H9 (cell line): ENCODE data around the gene CLEC16A. TPM values are rescaled to one million over a fixed set of nuclear protein-coding genes. Genes with fewer than 3 reads are reported as not detected.

Experiments used
- DNase-seq: peaks from one replicate; pipeline ENCODE4 v3.0.0-alpha.2; 2017
- H2AFZ ChIP-seq: one replicate; pipeline ENCODE4 v1.6.1; 2013; ENCODE audit warnings: mild to moderate bottlenecking, low read length, control low read depth, moderate library complexity
- H2AK5ac ChIP-seq: 2 replicates; pipeline ENCODE4 v1.6.1; 2013; ENCODE audit warnings: low read length, control low read depth, mixed read lengths; ENCODE audit not compliant: insufficient read length
- H2BK120ac ChIP-seq: one replicate; pipeline ENCODE4 v1.6.1; 2013; ENCODE audit warnings: low read depth, mild to moderate bottlenecking, low read length, control low read depth, inconsistent platforms; ENCODE audit not compliant: poor library complexity, severe bottlenecking
- H2BK12ac ChIP-seq: 2 replicates; pipeline ENCODE4 v1.6.1; 2013; ENCODE audit warnings: low read length, control low read depth, mixed read lengths, low read depth; ENCODE audit not compliant: insufficient read length
- H2BK15ac ChIP-seq: 2 replicates; pipeline ENCODE4 v1.6.1; 2013; ENCODE audit warnings: low read depth, low read length, control low read depth
- H2BK20ac ChIP-seq: one replicate; pipeline ENCODE4 v1.6.1; 2013; ENCODE audit warnings: low read depth, mild to moderate bottlenecking, low read length, control low read depth, inconsistent platforms; ENCODE audit not compliant: poor library complexity, severe bottlenecking
- H2BK5ac ChIP-seq: 2 replicates; pipeline ENCODE4 v1.6.1; 2013; ENCODE audit warnings: low read length, control low read depth, mixed read lengths; ENCODE audit not compliant: insufficient read length
- H3K14ac ChIP-seq: 2 replicates; pipeline ENCODE4 v1.6.1; 2013; ENCODE audit warnings: low read length, control low read depth; ENCODE audit not compliant: insufficient read depth
- H3K18ac ChIP-seq: 2 replicates; pipeline ENCODE4 v1.6.1; 2013; ENCODE audit warnings: low read depth, mild to moderate bottlenecking, mixed read lengths, low read length, control low read depth; ENCODE audit not compliant: insufficient read length
- H3K23ac ChIP-seq: 2 replicates; pipeline ENCODE4 v1.6.1; 2013; ENCODE audit warnings: low read length, control low read depth, mixed read lengths, low read depth; ENCODE audit not compliant: insufficient read length
- H3K23me2 ChIP-seq: 2 replicates; pipeline ENCODE4 v1.6.1; 2013; ENCODE audit warnings: low read depth, mild to moderate bottlenecking, mixed read lengths, low read length, control low read depth; ENCODE audit not compliant: insufficient read length, poor library complexity, severe bottlenecking
- H3K27ac ChIP-seq: 2 replicates; pipeline ENCODE4 v1.5.1; 2013; ENCODE audit warnings: low read length, control low read depth, mixed read lengths, low read depth; ENCODE audit not compliant: insufficient read length
- H3K27me3 ChIP-seq: 2 replicates; pipeline ENCODE4 v1.6.1; 2013; ENCODE audit warnings: low read length, control low read depth, inconsistent platforms; ENCODE audit not compliant: insufficient read depth
- H3K4ac ChIP-seq: 2 replicates; pipeline ENCODE4 v1.6.1; 2013; ENCODE audit warnings: low read depth, mild to moderate bottlenecking, control low read depth, inconsistent platforms, low read length, moderate library complexity
- H3K4me1 ChIP-seq: 2 replicates; pipeline ENCODE4 v1.6.1; 2013; ENCODE audit warnings: low read length, control low read depth, inconsistent platforms; ENCODE audit not compliant: insufficient read depth
- H3K4me2 ChIP-seq: 2 replicates; pipeline ENCODE4 v1.6.1; 2013; ENCODE audit warnings: low read length, control low read depth, mixed read lengths; ENCODE audit not compliant: insufficient read length, insufficient read depth
- H3K56ac ChIP-seq: 2 replicates; pipeline ENCODE4 v1.6.1; 2013; ENCODE audit warnings: low read depth, mild to moderate bottlenecking, mixed read lengths, low read length, control low read depth; ENCODE audit not compliant: insufficient read length
- H3K79me1 ChIP-seq: 2 replicates; pipeline ENCODE4 v1.6.1; 2013; ENCODE audit warnings: low read depth, mild to moderate bottlenecking, moderate library complexity, low read length, control low read depth, inconsistent platforms; ENCODE audit not compliant: insufficient read depth, poor library complexity, severe bottlenecking
- H3K79me2 ChIP-seq: 2 replicates; pipeline ENCODE4 v1.6.1; 2013; ENCODE audit warnings: low read length, control low read depth, inconsistent platforms; ENCODE audit not compliant: insufficient read depth
- H3K9ac ChIP-seq: 2 replicates; pipeline ENCODE4 v1.6.1; 2013; ENCODE audit warnings: low read length, control low read depth, mixed read lengths; ENCODE audit not compliant: insufficient read length; ENCODE audit errors: extremely low read depth
- H3K9me3 ChIP-seq: one replicate; pipeline ENCODE4 v1.6.1; 2013; ENCODE audit warnings: low read depth, low read length, inconsistent platforms; ENCODE audit not compliant: control insufficient read depth
- H3T11ph ChIP-seq: one replicate; pipeline ENCODE4 v1.6.1; 2013; ENCODE audit warnings: mild to moderate bottlenecking, low read length, control low read depth, inconsistent platforms
- H4K20me1 ChIP-seq: one replicate; pipeline ENCODE4 v1.6.1; 2013; ENCODE audit not compliant: control insufficient read depth, insufficient read length, insufficient read depth
- H4K5ac ChIP-seq: 2 replicates; pipeline ENCODE4 v1.6.1; 2013; ENCODE audit warnings: low read depth, mild to moderate bottlenecking, mixed read lengths, low read length, control low read depth; ENCODE audit not compliant: insufficient read length
- H4K8ac ChIP-seq: replicated peaks from 2 replicates; pipeline ENCODE4 v1.6.1; 2013; ENCODE audit warnings: low read length, control low read depth, mixed read lengths, low read depth; ENCODE audit not compliant: insufficient read length
- H4K91ac ChIP-seq: 2 replicates; pipeline ENCODE4 v1.6.1; 2013; ENCODE audit warnings: low read depth, mild to moderate bottlenecking, moderate library complexity, mixed read lengths, low read length, control low read depth; ENCODE audit not compliant: insufficient read length
- H3K27ac Mint-ChIP-seq, 3 experiments: 2 replicates in 2 of 3; 3 replicates in 1 of 3; pipeline ENCODE4 v1.8.0; 2020 to 2021; ENCODE audit warnings: mixed read lengths in 3 of 3, mild to moderate bottlenecking in 1 of 3, moderate library complexity in 1 of 3
- H3K27me3 Mint-ChIP-seq: 2 replicates; pipeline ENCODE4 v1.8.0; 2021; ENCODE audit warnings: low read depth, mild to moderate bottlenecking, moderate library complexity, mixed read lengths
- H3K36me3 Mint-ChIP-seq, 3 experiments: 2 replicates in 2 of 3; 3 replicates in 1 of 3; pipeline ENCODE4 v1.8.0; 2020 to 2021; ENCODE audit warnings: low read depth in 3 of 3, mixed read lengths in 3 of 3; ENCODE audit not compliant: insufficient read depth in 1 of 3
- H3K4me1 Mint-ChIP-seq, 2 experiments: 2 replicates each; pipeline ENCODE4 v1.8.0; 2020; ENCODE audit warnings: mixed read lengths in 2 of 2
- H3K4me3 Mint-ChIP-seq, 2 experiments: 2 replicates in 1 of 2; 3 replicates in 1 of 2; pipeline ENCODE4 v1.8.0; 2020 to 2021; ENCODE audit warnings: mild to moderate bottlenecking in 2 of 2, mixed read lengths in 2 of 2, moderate library complexity in 1 of 2
- H3K9me3 Mint-ChIP-seq, 2 experiments: 2 replicates in 1 of 2; 3 replicates in 1 of 2; pipeline ENCODE4 v1.8.0; 2020; ENCODE audit warnings: mild to moderate bottlenecking in 2 of 2, mixed read lengths in 2 of 2, moderate library complexity in 1 of 2
- WGBS: extraction: QIAGEN DNeasy Blood & Tissue Kit; methylation state at CpG from one replicate; pipeline ENCODE4 v1.1.7; 2013; ENCODE audit warnings: missing lambda C conversion rate, low lambda C conversion rate, mixed read lengths; ENCODE audit not compliant: insufficient read length; ENCODE audit errors: extremely low coverage; 5-methylcytosine and 5-hydroxymethylcytosine counted together
- total RNA-seq: library from RNA; stranded (reverse); gene quantifications from 2 replicates; pipeline ENCODE4 v1.2.1, GENCODE V29; 2021
- TF ChIP-seq, protein P1 (sequence below): fragments of 200-600 bp; sonication (generic); conservative IDR thresholded peaks from 3 replicates; pipeline ENCODE4 v1.8.0; 2021; ENCODE audit warnings: antibody characterized with exemption, mild to moderate bottlenecking

Gene CLEC16A
- total RNA-seq, 1 experiment from 2014 or later, result 15.2 TPM

DNA sequence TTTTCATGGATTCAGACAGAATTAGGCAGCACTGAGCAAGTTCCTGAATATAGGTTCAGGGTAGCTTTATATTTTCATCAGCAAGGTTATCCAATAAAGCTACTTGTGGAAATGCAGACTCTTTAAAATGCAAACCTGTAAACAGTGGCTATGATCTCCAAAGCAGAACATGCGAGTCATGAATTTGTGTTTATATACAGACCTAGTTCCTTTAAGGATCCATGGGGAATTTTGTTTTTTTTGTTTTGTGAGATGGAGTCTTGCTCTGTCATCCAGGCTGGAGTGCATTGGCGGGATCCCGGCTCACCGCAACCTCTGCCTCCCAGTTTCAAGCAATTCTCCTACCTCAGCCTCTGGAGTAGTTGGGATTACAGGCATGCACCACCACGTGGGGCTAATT is 14.8 kb downstream of the CLEC16A start:
- H3K27ac Mint-ChIP-seq, result 0 out of 7 replicates have a peak overlapping the region, but pooled peaks of 1 of the 3 experiments have one; percentile 57
- Histone ChIP-seq H3K79me1 (peaks cover 3% of the 10 kb centered on the region), H2BK12ac (no peak overlapping the region), H2BK5ac (no peak overlapping the region), H2BK120ac (no peak overlapping the region), H3K4me2 (no peak overlapping the region), H4K5ac (no peak overlapping the region), H3K18ac (no peak overlapping the region), H3K9me3 (no peaks in the 10 kb centered on the region), H3K23ac (no peak overlapping the region), H3K4ac (no peak overlapping the region), H3K4me1 (no peaks in the 10 kb centered on the region), H3K79me2 (no peaks in the 10 kb centered on the region), H3T11ph (no peak overlapping the region), H2BK20ac (no peak overlapping the region), H4K91ac (no peak overlapping the region), H2BK15ac (no peak overlapping the region), H2AK5ac (no peak overlapping the region), H3K56ac (no peak overlapping the region), H4K8ac (no peak overlapping the region), H3K27ac (no peak overlapping the region), H3K9ac (no peak overlapping the region), H3K27me3 (no peaks in the 10 kb centered on the region), H4K20me1 (no peaks in the 10 kb centered on the region), H3K14ac (no peak overlapping the region), H2AFZ (no peak overlapping the region), H3K23me2 (no peaks in the 10 kb centered on the region)
- H3K9me3 Mint-ChIP-seq, result no peaks in the 10 kb centered on the region
- WGBS, result no CpG with 5 or more reads among the region's 5 CpGs
- H3K27me3 Mint-ChIP-seq, result no peaks in the 10 kb centered on the region
- no peak for DNase-seq
- no peak overlapping the region for H3K4me3 Mint-ChIP-seq
- peaks cover 1 to 3% of the 10 kb centered on the region in 2 experiments for H3K4me1 Mint-ChIP-seq
- H3K36me3 Mint-ChIP-seq, result peaks cover 0 to 18% (median 5%) of the 10 kb centered on the region in 3 experiments; a peak in 5 of 7 replicates
- TF ChIP-seq, protein P1, sequence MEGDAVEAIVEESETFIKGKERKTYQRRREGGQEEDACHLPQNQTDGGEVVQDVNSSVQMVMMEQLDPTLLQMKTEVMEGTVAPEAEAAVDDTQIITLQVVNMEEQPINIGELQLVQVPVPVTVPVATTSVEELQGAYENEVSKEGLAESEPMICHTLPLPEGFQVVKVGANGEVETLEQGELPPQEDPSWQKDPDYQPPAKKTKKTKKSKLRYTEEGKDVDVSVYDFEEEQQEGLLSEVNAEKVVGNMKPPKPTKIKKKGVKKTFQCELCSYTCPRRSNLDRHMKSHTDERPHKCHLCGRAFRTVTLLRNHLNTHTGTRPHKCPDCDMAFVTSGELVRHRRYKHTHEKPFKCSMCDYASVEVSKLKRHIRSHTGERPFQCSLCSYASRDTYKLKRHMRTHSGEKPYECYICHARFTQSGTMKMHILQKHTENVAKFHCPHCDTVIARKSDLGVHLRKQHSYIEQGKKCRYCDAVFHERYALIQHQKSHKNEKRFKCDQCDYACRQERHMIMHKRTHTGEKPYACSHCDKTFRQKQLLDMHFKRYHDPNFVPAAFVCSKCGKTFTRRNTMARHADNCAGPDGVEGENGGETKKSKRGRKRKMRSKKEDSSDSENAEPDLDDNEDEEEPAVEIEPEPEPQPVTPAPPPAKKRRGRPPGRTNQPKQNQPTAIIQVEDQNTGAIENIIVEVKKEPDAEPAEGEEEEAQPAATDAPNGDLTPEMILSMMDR, result no peak
